HEK293 (cell line): Measurements from ENCODE around the gene NTMT1.

Experiments
- CTCF ChIA-PET: fragments of 350-600 bp; formaldehyde crosslinking; extraction: SDS; loops from one replicate; lab custom pipeline; 2021; ENCODE audit warnings: antibody characterized with exemption; lab: Yijun Ruan, JAX
- POLR2A ChIA-PET: fragments of 300-600 bp; formaldehyde crosslinking; extraction: SDS; loops from one replicate; lab custom pipeline; 2020; ENCODE audit warnings: antibody characterized with exemption, inconsistent platforms; lab: Yijun Ruan, JAX
- H3K27ac ChIP-seq: fragments of 200-500 bp; sonication (Bioruptor generic); 2 replicates; pipeline ENCODE4 v1.5.1; 2014; ENCODE audit warnings: low read depth, low read length, control low read depth, inconsistent platforms; ENCODE audit errors: extremely low read depth
- H3K36me3 ChIP-seq, 2 experiments: fragments of 200-500 bp in 1 of 2; sonication (Bioruptor generic) in 1 of 2; 1 replicate in 1 of 2; 2 replicates in 1 of 2; pipeline ENCODE4 v1.5.1; 2014 to 2017; ENCODE audit warnings: inconsistent platforms in 2 of 2, low read length in 2 of 2; ENCODE audit not compliant: control insufficient read depth in 2 of 2, insufficient read depth in 1 of 2
- H3K4me1 ChIP-seq: fragments of 200-500 bp; sonication (Bioruptor generic); 2 replicates; pipeline ENCODE4 v1.5.1; 2014; ENCODE audit warnings: mild to moderate bottlenecking, low read length, inconsistent platforms; ENCODE audit not compliant: control insufficient read depth, insufficient read depth
- H3K4me3 ChIP-seq: 2 replicates; pipeline ENCODE4 v1.5.1; 2011; ENCODE audit warnings: low read depth, mild to moderate bottlenecking, control low read depth, low read length, moderate library complexity
- H3K9me3 ChIP-seq: fragments of 200-500 bp; sonication (Bioruptor generic); 2 replicates; pipeline ENCODE4 v1.5.1; 2014; ENCODE audit warnings: low read depth, low read length, inconsistent platforms; ENCODE audit not compliant: control insufficient read depth, insufficient read depth
- GLI2 ChIP-seq: fragments of 450-650 bp; formaldehyde crosslinking; IDR thresholded peaks from 2 replicates; pipeline ENCODE4; 2017; ENCODE audit warnings: missing biosample characterization, missing genetic modification characterization, low read depth, borderline replicate concordance
- KLF1 ChIP-seq: fragments of 450-650 bp; formaldehyde crosslinking; IDR thresholded peaks from 2 replicates; pipeline ENCODE4 v1.5.1; 2016; ENCODE audit warnings: missing biosample characterization, missing genetic modification characterization
- KLF17 ChIP-seq: fragments of 450-650 bp; formaldehyde crosslinking; IDR thresholded peaks from 2 replicates; pipeline ENCODE4 v1.5.1; 2016; ENCODE audit warnings: missing biosample characterization, missing genetic modification characterization
- OSR2 ChIP-seq: fragments of 450-650 bp; formaldehyde crosslinking; IDR thresholded peaks from 2 replicates; pipeline ENCODE4 v1.5.1; 2016; ENCODE audit warnings: missing biosample characterization, missing genetic modification characterization
- OVOL3 ChIP-seq: fragments of 450-650 bp; formaldehyde crosslinking; IDR thresholded peaks from 2 replicates; pipeline ENCODE4 v1.5.1; 2016; ENCODE audit warnings: missing biosample characterization, missing genetic modification characterization
- PRDM6 ChIP-seq: fragments of 450-650 bp; formaldehyde crosslinking; IDR thresholded peaks from 2 replicates; pipeline ENCODE4 v1.5.1; 2017; ENCODE audit warnings: missing biosample characterization, missing genetic modification characterization
- SP7 ChIP-seq: fragments of 450-650 bp; formaldehyde crosslinking; IDR thresholded peaks from 2 replicates; pipeline ENCODE4 v1.5.1; 2016; ENCODE audit warnings: missing biosample characterization, missing genetic modification characterization
- TSHZ1 ChIP-seq: fragments of 450-650 bp; formaldehyde crosslinking; IDR thresholded peaks from 2 replicates; pipeline ENCODE4 v1.5.1; 2016; ENCODE audit warnings: missing biosample characterization, missing genetic modification characterization, borderline replicate concordance
- ZBTB11 ChIP-seq: fragments of 450-650 bp; formaldehyde crosslinking; conservative IDR thresholded peaks from 2 replicates; pipeline ENCODE4 v1.5.1; 2016; ENCODE audit warnings: low read depth, missing biosample characterization, missing genetic modification characterization
- ZBTB17 ChIP-seq: fragments of 450-650 bp; formaldehyde crosslinking; IDR thresholded peaks from 2 replicates; pipeline ENCODE4 v1.5.1; 2016; ENCODE audit warnings: missing biosample characterization, missing genetic modification characterization
- ZNF112 ChIP-seq: fragments of 450-650 bp; formaldehyde crosslinking; IDR thresholded peaks from 2 replicates; pipeline ENCODE4 v1.5.0; 2017; ENCODE audit warnings: missing biosample characterization, missing genetic modification characterization
- ZNF132 ChIP-seq: fragments of 450-650 bp; formaldehyde crosslinking; IDR thresholded peaks from 2 replicates; pipeline ENCODE4 v1.5.1; 2017; ENCODE audit warnings: missing biosample characterization, missing genetic modification characterization, borderline replicate concordance
- ZNF280D ChIP-seq: fragments of 450-650 bp; formaldehyde crosslinking; IDR thresholded peaks from 2 replicates; pipeline ENCODE4 v1.5.1; 2016; ENCODE audit warnings: missing biosample characterization, missing genetic modification characterization
- ZNF335 ChIP-seq: fragments of 450-650 bp; formaldehyde crosslinking; conservative IDR thresholded peaks from 2 replicates; pipeline ENCODE4 v1.5.1; 2016; ENCODE audit warnings: missing biosample characterization, missing genetic modification characterization
- ZNF398 ChIP-seq: fragments of 450-650 bp; formaldehyde crosslinking; IDR thresholded peaks from 2 replicates; pipeline ENCODE4 v1.5.1; 2017; ENCODE audit warnings: missing biosample characterization, missing genetic modification characterization
- ZNF629 ChIP-seq: fragments of 450-650 bp; formaldehyde crosslinking; IDR thresholded peaks from 2 replicates; pipeline ENCODE4 v1.5.1; 2017; ENCODE audit warnings: missing biosample characterization, missing genetic modification characterization
- ZNF639 ChIP-seq: fragments of 450-650 bp; formaldehyde crosslinking; IDR thresholded peaks from 2 replicates; pipeline ENCODE4 v1.5.1; 2016; ENCODE audit warnings: missing biosample characterization, missing genetic modification characterization
- ZNF645 ChIP-seq: fragments of 450-650 bp; formaldehyde crosslinking; IDR thresholded peaks from 2 replicates; pipeline ENCODE4; 2016; ENCODE audit warnings: missing biosample characterization, missing genetic modification characterization

NTMT1 gene

GRCh38 chr9:129656795-129657390, 30.9 kb downstream of the NTMT1 start:
- POLR2A ChIA-PET = interaction anchor here (0.7 kb wide), 1 partner anchor 273 kb away, joined by 3 read pairs; no protein-coding TSS in a partner anchor
- Histone ChIP-seq H3K36me3 (no peaks in the 10 kb centered on the region), H3K4me1 (no peaks in the 10 kb centered on the region), H3K9me3 (no peaks in the 10 kb centered on the region), H3K4me3 (no peak overlapping the region), H3K27ac (no peak overlapping the region)
- CTCF ChIA-PET = interaction anchor here (1.0 to 2.0 kb wide), 7 partner anchors 14 to 133 kb away, joined by 3 to 8 read pairs (median 4); no protein-coding TSS in a partner anchor
- TF ChIP-seq GLI2 (no peak), SP7 (tag by site-specific recombination) (0 out of 2 replicates have a peak, but pooled peaks have one; percentile 31), ZBTB11 (no peak), KLF17 (tag by site-specific recombination) (peak; percentile 98), ZNF335 (no peak), OVOL3 (tag by site-specific recombination) (no peak), ZBTB17 (0 out of 2 replicates have a peak, but pooled peaks have one; percentile 27), KLF1 (tag by site-specific recombination) (0 out of 2 replicates have a peak, but pooled peaks have one; percentile 43), ZNF639 (tag by site-specific recombination) (peak; percentile 44; the same call in 1 of the 2 replicates), TSHZ1 (tag by site-specific recombination) (0 out of 2 replicates have a peak, but pooled peaks have one; percentile 7), ZNF398 (tag by site-specific recombination) (no peak), OSR2 (peak; percentile 30; the same call in 1 of the 2 replicates), ZNF132 (tag by site-specific recombination) (no peak), ZNF112 (tag by site-specific recombination) (no peak), ZNF645 (tag by site-specific recombination) (no peak), ZNF629 (tag by site-specific recombination) (peak; percentile 75), PRDM6 (tag by site-specific recombination) (no peak), ZNF280D (tag by site-specific recombination) (no peak)
